C4-2B (cell line): ENCODE measurements around the gene ARHGAP26.

Experiments used
- CTCF ChIP-seq: fragments of 450-650 bp; conservative IDR thresholded peaks from 2 replicates; pipeline ENCODE4 v1.5.1; 2017; ENCODE audit warnings: mild to moderate bottlenecking
- ZFX ChIP-seq: fragments of 450-650 bp; IDR thresholded peaks from 2 replicates; pipeline ENCODE4 v1.6.1; 2017

- TF ChIP-seq CTCF: no peak
- no peak for TF ChIP-seq ZFX
Observed at GRCh38 chr5:142846406-142846805, 76.2 kb downstream of the ARHGAP26 start.
